GM10847 (cell line): ENCODE measurements around the gene GALNTL6.

Experiments used
- POLR2A ChIP-seq: IDR thresholded peaks from 2 replicates; pipeline ENCODE4 v1.6.1; 2011; ENCODE audit not compliant: insufficient read length; ENCODE audit errors: extremely low read depth

The GALNTL6 gene

DNA sequence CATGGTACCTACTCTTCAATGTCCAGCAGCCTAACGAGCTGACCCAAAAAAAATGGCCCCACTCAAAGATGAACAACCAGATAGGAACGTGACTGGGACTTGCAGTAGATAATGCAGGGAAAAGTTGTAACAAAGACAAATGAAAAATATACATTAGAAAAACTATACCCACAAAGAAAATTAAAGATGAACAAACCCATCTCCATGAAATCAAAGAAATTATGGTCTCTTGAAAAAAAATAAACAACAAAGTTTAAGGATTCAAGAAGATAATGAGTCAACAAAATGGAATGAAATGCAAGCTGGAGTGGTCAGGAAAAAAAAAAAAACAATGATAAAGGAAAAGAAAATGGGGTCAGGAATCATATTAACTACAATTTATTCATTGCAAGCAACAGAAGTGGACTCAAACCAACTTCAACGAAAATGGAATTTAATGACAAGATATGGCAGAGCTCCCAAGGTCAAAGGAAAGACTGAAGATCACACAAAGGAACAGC, 1045.6 kb downstream of the GALNTL6 start:
- TF ChIP-seq POLR2A = no peak

DNA sequence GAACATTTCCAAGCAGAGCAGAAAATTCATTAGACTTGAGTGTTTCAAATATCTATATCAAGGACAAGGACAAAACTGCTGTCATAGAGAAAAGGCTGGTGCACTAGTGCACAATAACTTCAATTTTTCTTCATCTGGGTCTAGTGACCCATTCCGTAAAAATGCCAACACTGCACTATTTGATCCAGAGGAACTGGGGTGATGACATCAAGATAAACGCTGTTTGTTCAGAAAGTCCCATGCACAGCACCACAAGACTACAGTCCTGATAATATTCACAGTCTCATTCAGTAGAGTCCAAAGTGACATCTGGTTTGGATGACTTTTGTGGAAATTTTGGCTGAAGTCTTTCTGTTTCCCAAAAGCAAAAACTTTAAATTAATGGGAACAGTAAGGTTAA, 1051.9 kb downstream of the GALNTL6 start:
- no peak for TF ChIP-seq POLR2A

- no peak for TF ChIP-seq POLR2A
Measured at GRCh38 chr4:172865531-172866127, 1052.4 kb downstream of the GALNTL6 start.

- no peak for TF ChIP-seq POLR2A
Measured at GRCh38 chr4:172866421-172866820, 1053.2 kb downstream of the GALNTL6 start.

DNA sequence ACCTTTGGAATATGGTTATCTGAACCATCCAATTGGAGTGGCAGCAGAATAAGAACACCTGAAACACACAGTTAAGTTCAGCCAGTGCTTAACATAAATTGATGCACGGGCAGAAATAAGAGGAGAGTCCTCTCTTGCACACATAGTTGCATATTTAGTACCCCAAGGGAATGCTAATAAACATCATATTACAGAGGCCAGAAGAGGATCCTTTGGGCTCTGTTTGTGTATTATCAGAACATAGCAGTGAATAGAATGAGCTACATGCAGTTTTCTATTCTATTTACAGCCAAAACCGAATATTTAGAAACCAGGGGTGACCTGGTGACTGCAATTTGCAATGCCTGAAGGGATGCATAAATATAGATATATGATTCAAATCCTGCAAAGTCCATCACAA, 1054.6 kb downstream of the GALNTL6 start:
- TF ChIP-seq POLR2A = no peak

GRCh38 chr4:172868271-172868670, 1055.1 kb downstream of the GALNTL6 start:
- TF ChIP-seq POLR2A = no peak

GRCh38 chr4:172869621-172870268, 1056.5 kb downstream of the GALNTL6 start:
- no peak for TF ChIP-seq POLR2A

DNA sequence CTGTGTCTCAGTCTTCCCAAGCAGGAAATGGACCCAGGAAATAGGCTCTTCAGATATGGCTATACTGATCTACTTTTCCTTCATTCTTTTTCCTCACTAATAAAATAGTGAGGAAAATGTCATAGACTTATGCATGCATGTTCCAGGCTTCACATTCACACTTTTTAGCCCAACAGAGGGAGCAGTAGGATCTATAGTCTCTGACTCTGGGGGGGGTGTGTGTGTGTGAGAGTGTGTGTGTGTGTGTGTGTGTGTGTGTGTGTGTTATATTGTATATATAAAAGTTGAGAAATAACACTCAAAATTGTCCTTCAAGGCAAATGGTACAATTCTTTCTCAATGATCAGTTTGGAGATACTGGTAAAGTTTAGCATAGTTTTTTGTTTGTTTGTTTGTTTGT, 1058.2 kb downstream of the GALNTL6 start:
- no peak for TF ChIP-seq POLR2A

GRCh38 chr4:172874944-172875343, 1061.7 kb downstream of the GALNTL6 start:
- TF ChIP-seq POLR2A = no peak

GRCh38 chr4:172876394-172876793, 1063.2 kb downstream of the GALNTL6 start:
- TF ChIP-seq POLR2A = no peak

DNA sequence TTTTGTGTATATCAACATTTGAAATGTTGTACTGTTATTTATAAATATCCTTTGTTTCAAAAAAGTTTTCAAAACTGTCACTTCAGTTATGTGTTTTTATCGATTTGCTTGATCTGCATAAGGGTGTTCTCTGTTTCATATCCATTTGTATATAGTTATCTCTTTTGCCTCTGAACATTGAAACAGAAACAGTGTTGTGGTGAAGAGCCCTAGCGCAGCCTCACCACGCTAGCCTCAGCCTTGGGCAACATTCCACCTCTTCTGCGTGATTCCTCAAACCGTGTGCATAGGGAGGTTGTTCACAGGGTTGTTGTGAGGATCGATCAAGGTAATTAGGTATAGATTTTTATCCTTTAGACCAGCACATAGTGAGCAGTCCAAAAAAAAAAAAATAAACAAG, 1068.4 kb downstream of the GALNTL6 start:
- TF ChIP-seq POLR2A = no peak

- no peak for TF ChIP-seq POLR2A
Measured at GRCh38 chr4:172887959-172888358, 1074.8 kb downstream of the GALNTL6 start.

- TF ChIP-seq POLR2A = no peak
Measured at GRCh38 chr4:172892300-172892699, 1079.1 kb downstream of the GALNTL6 start.

DNA sequence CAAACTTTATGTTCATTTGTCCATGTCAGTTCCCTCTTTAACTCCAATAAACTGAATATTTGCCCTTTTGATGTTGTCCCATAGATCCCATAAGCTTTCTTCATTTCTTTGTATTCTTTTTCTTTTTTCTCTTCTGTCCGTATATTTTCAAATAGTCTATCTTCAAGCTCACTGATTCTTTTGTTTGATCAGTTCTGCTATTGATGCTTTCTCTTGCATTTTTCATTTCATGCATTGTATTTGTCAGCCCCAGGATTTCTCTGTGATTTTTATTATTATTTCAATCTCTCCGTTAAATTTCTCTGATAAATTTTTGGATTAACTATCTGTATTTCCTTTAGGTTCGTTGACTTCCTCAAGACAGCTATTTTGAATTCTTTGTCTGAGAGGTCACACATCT, 1082.5 kb downstream of the GALNTL6 start:
- no peak for TF ChIP-seq POLR2A

DNA sequence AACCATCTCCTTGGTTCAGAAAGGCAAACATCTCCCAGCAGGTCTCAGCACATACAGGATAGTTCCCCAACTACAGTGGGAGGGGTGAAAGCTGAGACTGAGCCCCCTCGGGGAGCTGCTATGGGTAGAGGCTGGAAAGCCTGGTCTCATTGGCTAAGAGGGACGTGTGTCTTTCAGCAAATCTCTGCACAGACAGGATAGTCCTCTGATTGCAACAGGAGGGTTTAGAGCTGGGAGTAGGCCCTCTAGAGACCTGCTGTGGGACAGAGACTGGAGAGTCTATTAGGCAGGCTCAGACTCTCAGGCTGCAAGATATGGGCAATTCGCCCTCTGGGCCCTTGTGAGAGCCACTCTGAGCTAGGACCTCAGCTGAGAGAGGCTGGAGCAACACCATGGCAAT, 1083.8 kb downstream of the GALNTL6 start:
- no peak for TF ChIP-seq POLR2A

DNA sequence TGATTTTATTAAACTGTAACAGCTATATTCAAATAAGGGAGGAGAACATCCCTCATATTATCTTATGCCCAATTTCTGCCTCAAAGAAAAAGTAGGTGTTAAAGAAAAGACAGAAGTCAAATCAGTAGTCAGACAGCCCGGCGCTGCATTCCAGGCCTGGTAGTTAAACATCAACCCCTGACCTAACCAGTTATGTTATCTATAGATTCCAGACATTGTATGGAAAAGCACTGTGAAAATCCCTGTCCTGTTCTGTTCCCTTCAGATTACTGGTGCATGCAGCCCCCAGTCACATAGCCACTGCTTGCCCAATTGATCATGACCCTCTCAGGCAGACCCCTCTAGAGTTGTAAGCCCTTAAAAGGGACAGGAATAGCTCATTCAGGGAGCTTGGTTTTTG, 1085.5 kb downstream of the GALNTL6 start:
- no peak for TF ChIP-seq POLR2A

- TF ChIP-seq POLR2A = no peak
Measured at GRCh38 chr4:172899861-172900260, 1086.7 kb downstream of the GALNTL6 start.
